Activated CD8-positive, alpha-beta memory T cell treated with anti-CD3 and anti-CD28 coated beads for 48 hours (primary cell): ENCODE measurements around the gene ARID1B.

ENCODE experiments used
- DNase-seq, 3 experiments: peaks; one replicate each; pipeline ENCODE4 v3.0.0-alpha.2; 2020; ENCODE audit warnings: low read depth in 2 of 3, low spot score in 2 of 3

Gene ARID1B

GRCh38 chr6:156773935-156774852, 3.0 kb upstream of the ARID1B start:
- no peak for DNase-seq

- DNase-seq, result no peak
Observed at GRCh38 chr6:156774863-156775405, 2.2 kb upstream of the ARID1B start.

GRCh38 chr6:156775717-156776116, 1.5 kb upstream of the ARID1B start:
- DNase-seq, result no peak

GRCh38 chr6:156776470-156776839, 723 bp upstream of the ARID1B start:
- no peak for DNase-seq

GRCh38 chr6:156777577-156778453, 637 bp downstream of the ARID1B start:
- peak; percentile 32 to 55 (median 36) for DNase-seq

- DNase-seq, result peak in 2 of 3 experiments; percentile 27 to 38
Observed at GRCh38 chr6:156778454-156779205, 1.5 kb downstream of the ARID1B start.

- DNase-seq, result peak in 2 of 3 experiments; percentile 33 to 39
Observed at GRCh38 chr6:156779206-156780094, 2.3 kb downstream of the ARID1B start.

GRCh38 chr6:156780102-156780641, 3.0 kb downstream of the ARID1B start:
- no peak for DNase-seq

GRCh38 chr6:156780962-156781853, 4.0 kb downstream of the ARID1B start:
- no peak for DNase-seq

GRCh38 chr6:156781861-156782631, 4.9 kb downstream of the ARID1B start:
- no peak for DNase-seq

GRCh38 chr6:156782691-156783320, 5.6 kb downstream of the ARID1B start:
- no peak for DNase-seq

- DNase-seq, result no peak
Observed at GRCh38 chr6:156783958-156784357, 6.8 kb downstream of the ARID1B start.

- no peak for DNase-seq
Observed at GRCh38 chr6:156786652-156787051, 9.5 kb downstream of the ARID1B start.

- DNase-seq, result no peak
Observed at GRCh38 chr6:156787569-156788492, 10.7 kb downstream of the ARID1B start.

- DNase-seq, result no peak
Observed at GRCh38 chr6:156789081-156789943, 12.1 kb downstream of the ARID1B start.
